ENCODE results near the gene BTBD16.

The BTBD16 gene

GRCh38 chr10:122248356-122249302 lies 22.5 kb upstream of the BTBD16 start:
- no peak for DNase-seq

GRCh38 chr10:122249303-122249850 lies 21.7 kb upstream of the BTBD16 start:
- DNase-seq, result no peak

- DNase-seq, result no peak
Observed at GRCh38 chr10:122249991-122250750, 20.9 kb upstream of the BTBD16 start.

GRCh38 chr10:122251459-122252255 lies 19.4 kb upstream of the BTBD16 start:
- no peak for DNase-seq

- peak; percentile 2 to 50 (median 8) for DNase-seq
Observed at GRCh38 chr10:122252805-122253204, 18.3 kb upstream of the BTBD16 start.

- no peak for DNase-seq
Observed at GRCh38 chr10:122253605-122254004, 17.5 kb upstream of the BTBD16 start.

- DNase-seq, result no peak
Observed at GRCh38 chr10:122254831-122255230, 16.3 kb upstream of the BTBD16 start.

GRCh38 chr10:122255509-122256301 lies 15.4 kb upstream of the BTBD16 start:
- no peak for DNase-seq

- no peak for DNase-seq
Observed at GRCh38 chr10:122257041-122257440, 14.1 kb upstream of the BTBD16 start.

GRCh38 chr10:122258136-122259074 lies 12.7 kb upstream of the BTBD16 start:
- DNase-seq, result no peak

- no peak for DNase-seq
Observed at GRCh38 chr10:122259075-122259466, 12.0 kb upstream of the BTBD16 start.

GRCh38 chr10:122261584-122261983 lies 9.5 kb upstream of the BTBD16 start:
- no peak for DNase-seq

- DNase-seq, result no peak
Observed at GRCh38 chr10:122263971-122264370, 7.1 kb upstream of the BTBD16 start.

- DNase-seq, result no peak
Observed at GRCh38 chr10:122264436-122264835, 6.7 kb upstream of the BTBD16 start.

GRCh38 chr10:122264931-122265330 lies 6.2 kb upstream of the BTBD16 start:
- no peak for DNase-seq

- no peak for DNase-seq
Observed at GRCh38 chr10:122265896-122266295, 5.2 kb upstream of the BTBD16 start.

- DNase-seq, result peak; percentile 45 to 68 (median 52)
Observed at GRCh38 chr10:122267849-122268737, 3.0 kb upstream of the BTBD16 start.

- no peak for DNase-seq
Observed at GRCh38 chr10:122269059-122269687, 1.9 kb upstream of the BTBD16 start.

Measured in suppressor macrophage (primary cell).